Panc1 (cell line): Measurements from ENCODE around the gene SLC24A4. TPM values are rescaled to one million over a fixed set of nuclear protein-coding genes. Genes with fewer than 3 reads are reported as not detected.

Source experiments
- ATAC-seq: fragments of 200-7000 bp; cut with Tn5 transposase; 2 replicates; pipeline ENCODE4 v1.9.1; 2020; ENCODE audit warnings: mild to moderate bottlenecking, moderate library complexity
- BruUV-seq: library from RNA; stranded (reverse); fragments of 400-500 nt; replicated peaks from 2 replicates; lab custom pipeline; 2021; lab: Mats Ljungman, UMichigan
- CTCF ChIA-PET: fragments of 300-600 bp; sonication (Branson Sonifier 250); formaldehyde crosslinking; loops from one replicate; lab custom pipeline; 2022; ENCODE audit warnings: antibody characterized with exemption; lab: Charles Lee
- POLR2A ChIA-PET: fragments of 300-600 bp; sonication (Branson Sonifier 250); formaldehyde crosslinking; loops from one replicate; lab custom pipeline; 2022; ENCODE audit warnings: antibody characterized with exemption; lab: Charles Lee
- DNase-seq: peaks from one replicate; pipeline ENCODE4 v3.0.0-alpha.2; 2010; ENCODE audit warnings: low read depth, low spot score
- H3K27ac ChIP-seq: 2 replicates; pipeline ENCODE4 v1.5.1; 2011; ENCODE audit warnings: mild to moderate bottlenecking, low read length, inconsistent platforms
- H3K27me3 ChIP-seq: fragments of 200-500 bp; sonication (Bioruptor generic); 2 replicates; pipeline ENCODE4 v1.6.0; 2014; ENCODE audit warnings: low read length, inconsistent platforms; ENCODE audit not compliant: control insufficient read depth, insufficient read depth
- H3K36me3 ChIP-seq: fragments of 200-500 bp; sonication (Bioruptor generic); 2 replicates; pipeline ENCODE4 v1.5.1; 2014; ENCODE audit warnings: inconsistent platforms, mild to moderate bottlenecking, low read length, moderate library complexity; ENCODE audit not compliant: control insufficient read depth, insufficient read depth
- H3K4me1 ChIP-seq: 2 replicates; pipeline ENCODE4 v1.5.1; 2011; ENCODE audit warnings: inconsistent platforms, mild to moderate bottlenecking, low read length, moderate library complexity; ENCODE audit not compliant: control insufficient read depth, insufficient read depth
- H3K4me3 ChIP-seq, 2 experiments: 2 replicates each; pipeline ENCODE4 v1.5.1; 2011 to 2012; ENCODE audit warnings: low read depth in 2 of 2, low read length in 2 of 2, mild to moderate bottlenecking in 2 of 2, inconsistent platforms in 1 of 2, moderate library complexity in 1 of 2
- H3K9me3 ChIP-seq: fragments of 200-500 bp; sonication (Bioruptor generic); 2 replicates; pipeline ENCODE4 v1.5.1; 2014; ENCODE audit warnings: low read depth, mild to moderate bottlenecking, inconsistent platforms, low read length, moderate library complexity; ENCODE audit not compliant: control insufficient read depth, insufficient read depth
- CTCF ChIP-seq: fragments of 450-650 bp; IDR thresholded peaks from 2 replicates; pipeline ENCODE4 v1.5.1; 2017; ENCODE audit warnings: mild to moderate bottlenecking
- POLR2AphosphoS5 ChIP-seq: IDR thresholded peaks from 2 replicates; pipeline ENCODE4 v1.6.1; 2012; ENCODE audit warnings: mild to moderate bottlenecking, low read depth, low read length, moderate library complexity
- REST ChIP-seq, 2 experiments: IDR thresholded peaks; 2 replicates each; pipeline ENCODE4 v1.6.1; 2011 to 2012; ENCODE audit warnings: low read depth in 2 of 2, control low read depth in 1 of 2, low read length in 1 of 2, mild to moderate bottlenecking in 1 of 2, moderate library complexity in 1 of 2; ENCODE audit not compliant: insufficient read depth in 1 of 2
- SIN3A ChIP-seq: IDR thresholded peaks from 2 replicates; pipeline ENCODE4 v1.6.1; 2012; ENCODE audit warnings: low read depth, mild to moderate bottlenecking, low read length, moderate library complexity, borderline replicate concordance; ENCODE audit not compliant: insufficient read depth
- TCF7L2 ChIP-seq: IDR thresholded peaks from 2 replicates; pipeline ENCODE4 v1.6.1; 2011; ENCODE audit warnings: mild to moderate bottlenecking, low read depth, low read length, inconsistent platforms
- in situ Hi-C: cut with HindIII; loops from 2 replicates; pipeline ENCODE4 v1.10.0; 2016; ENCODE audit warnings: low sequenced_read_pairs, low pct_unique_long_range_greater_than_20kb
- intact Hi-C: fragments of 100-400 bp; cut with micrococcal nuclease; formaldehyde crosslinking; loops from one replicate; pipeline ENCODE4 v1.10.0; 2022; ENCODE audit not compliant: unreplicated experiment
- total RNA-seq: library from RNA; stranded (reverse); gene quantifications from one replicate; pipeline ENCODE4 v1.2.1, GENCODE V29; 2021; ENCODE audit not compliant: unreplicated experiment

SLC24A4 gene
- total RNA-seq, 1 experiment from 2014 or later: not detected

- no peak for DNase-seq
- intact Hi-C loops: no loop called here
- no peaks in the 10 kb centered on the region for H3K9me3 ChIP-seq
- no peak for TF ChIP-seq SIN3A
- TF ChIP-seq REST (IDR thresholded peaks at IDR 0.05; ENCODE audit: insufficient read depth in 1 of 2, low read depth in 2 of 2, low read length in 1 of 2): no peak
- no peak for TF ChIP-seq TCF7L2
- TF ChIP-seq POLR2AphosphoS5: no peak
- TF ChIP-seq CTCF: no peak
- ChIA-PET POLR2A (no interaction called here), CTCF (no interaction called here)
- no peaks in the 10 kb centered on the region for H3K27me3 ChIP-seq
- in situ Hi-C loops: no loop called here
- no peak overlapping the region for H3K4me3 ChIP-seq
- BruUV-seq: no TSS peak
- no peaks in the 10 kb centered on the region for H3K36me3 ChIP-seq
- ATAC-seq: no peak
- H3K27ac ChIP-seq: no peak overlapping the region
- H3K4me1 ChIP-seq: no peaks in the 10 kb centered on the region
Observed at GRCh38 chr14:92369097-92369496, 46.1 kb downstream of the SLC24A4 start.

- in situ Hi-C loops (no loop called here), intact Hi-C loops (no loop called here)
Observed at GRCh38 chr14:92372230-92372629, 49.3 kb downstream of the SLC24A4 start.

More at GRCh38 chr14:92372230-92372629, 49.3 kb downstream of the SLC24A4 start:
- Histone ChIP-seq H3K9me3 (no peaks in the 10 kb centered on the region), H3K27me3 (no peaks in the 10 kb centered on the region), H3K36me3 (no peaks in the 10 kb centered on the region), H3K27ac (no peak overlapping the region), H3K4me1 (no peaks in the 10 kb centered on the region), H3K4me3 (no peak overlapping the region)
- no peak for ATAC-seq
- POLR2A ChIA-PET: no interaction called here
- no TSS peak for BruUV-seq
- CTCF ChIA-PET: no interaction called here
- DNase-seq: no peak
- TF ChIP-seq REST (IDR thresholded peaks at IDR 0.05; ENCODE audit: insufficient read depth in 1 of 2, low read depth in 2 of 2, low read length in 1 of 2) (no peak), TCF7L2 (no peak), CTCF (no peak), SIN3A (no peak), POLR2AphosphoS5 (no peak)
